ENCODE results near the gene FBH1.
"Not testable (repeated sequence)": the region's sequence is repeated elsewhere in the genome, so short reads cannot be mapped to it uniquely, and the experiment has no call there.

Gene FBH1

GRCh38 chr10:5905854-5906507, 15.9 kb downstream of the FBH1 start:
- no peak for DNase-seq (ENCODE audit: low read depth)
- no peak overlapping the region for H3K4me3 ChIP-seq (replicated peaks; ENCODE audit: low read depth, low read length)
- no peak for TF ChIP-seq CTCF (IDR thresholded peaks at IDR 0.05; ENCODE audit: low read length, missing control alignments)

- H3K4me3 ChIP-seq (replicated peaks; ENCODE audit: low read depth, low read length), result no peak overlapping the region
- TF ChIP-seq CTCF (IDR thresholded peaks at IDR 0.05; ENCODE audit: low read length, missing control alignments), result no peak
Observed at GRCh38 chr10:5906651-5907050, 16.6 kb downstream of the FBH1 start.

GRCh38 chr10:5908676-5909075, 18.6 kb downstream of the FBH1 start:
- not testable (repeated sequence) for H3K4me3 ChIP-seq (replicated peaks; ENCODE audit: low read depth, low read length); DNase-seq (ENCODE audit: low read depth)

More at GRCh38 chr10:5906651-5907050, 16.6 kb downstream of the FBH1 start:
- no peak for DNase-seq (ENCODE audit: low read depth)

GRCh38 chr10:5910323-5911100, 20.5 kb downstream of the FBH1 start:
- no peak for DNase-seq (ENCODE audit: low read depth)
- no peak for TF ChIP-seq CTCF (IDR thresholded peaks at IDR 0.05; ENCODE audit: low read length, missing control alignments)
- no peak overlapping the region for H3K4me3 ChIP-seq (replicated peaks; ENCODE audit: low read depth, low read length)

- DNase-seq (ENCODE audit: low read depth), result no peak
- H3K4me3 ChIP-seq (replicated peaks; ENCODE audit: low read depth, low read length), result no peak overlapping the region
- no peak for TF ChIP-seq CTCF (IDR thresholded peaks at IDR 0.05; ENCODE audit: low read length, missing control alignments)
Observed at GRCh38 chr10:5911670-5912069, 21.6 kb downstream of the FBH1 start.

GRCh38 chr10:5913736-5914135, 23.7 kb downstream of the FBH1 start:
- H3K4me3 ChIP-seq (replicated peaks; ENCODE audit: low read depth, low read length), result no peak overlapping the region
- DNase-seq (ENCODE audit: low read depth), result no peak
- no peak for TF ChIP-seq CTCF (IDR thresholded peaks at IDR 0.05; ENCODE audit: low read length, missing control alignments)

GRCh38 chr10:5915451-5915850, 25.4 kb downstream of the FBH1 start:
- no peak for TF ChIP-seq CTCF (IDR thresholded peaks at IDR 0.05; ENCODE audit: low read length, missing control alignments)
- DNase-seq (ENCODE audit: low read depth), result no peak

More at GRCh38 chr10:5915451-5915850, 25.4 kb downstream of the FBH1 start:
- H3K4me3 ChIP-seq (replicated peaks; ENCODE audit: low read depth, low read length), result no peak overlapping the region

Measured in fibroblast of pulmonary artery (primary cell).